BE2C (cell line): ENCODE results near the gene MAGI2.

Experiments
- DNase-seq: peaks from one replicate; pipeline ENCODE4 v3.0.0-alpha.2; 2020
- H3K27me3 ChIP-seq: fragments of 250-450 bp; sonication (Bioruptor Pico); 2 replicates; pipeline ENCODE4 v1.5.1; 2020; ENCODE audit warnings: mild to moderate bottlenecking
- H3K36me3 ChIP-seq: fragments of 250-450 bp; sonication (Bioruptor Pico); 2 replicates; pipeline ENCODE4 v1.5.1; 2020; ENCODE audit warnings: mild to moderate bottlenecking
- H3K4me1 ChIP-seq: fragments of 250-450 bp; sonication (Bioruptor Pico); 2 replicates; pipeline ENCODE4 v1.5.1; 2020
- H3K4me3 ChIP-seq: 2 replicates; pipeline ENCODE4 v1.5.1; 2011; ENCODE audit warnings: low read depth, low read length
- H3K9me3 ChIP-seq: fragments of 250-450 bp; sonication (Bioruptor Pico); 2 replicates; pipeline ENCODE4 v1.5.1; 2020
- CTCF ChIP-seq: IDR thresholded peaks from 2 replicates; pipeline ENCODE4 v1.5.1; 2012; ENCODE audit warnings: mild to moderate bottlenecking, low read depth, low read length

MAGI2 gene

GRCh38 chr7:79464051-79464450 lies 10.6 kb upstream of the MAGI2 start:
- no peak overlapping the region for H3K4me3 ChIP-seq
- H3K36me3 ChIP-seq: no peaks in the 10 kb centered on the region
- no peaks in the 10 kb centered on the region for H3K9me3 ChIP-seq
- no peak for TF ChIP-seq CTCF
- no peak for DNase-seq
- no peaks in the 10 kb centered on the region for H3K27me3 ChIP-seq
- H3K4me1 ChIP-seq: no peaks in the 10 kb centered on the region

GRCh38 chr7:79462390-79462789 lies 8.9 kb upstream of the MAGI2 start:
- DNase-seq: no peak
- no peaks in the 10 kb centered on the region for H3K27me3 ChIP-seq
- no peaks in the 10 kb centered on the region for H3K4me1 ChIP-seq
- no peaks in the 10 kb centered on the region for H3K36me3 ChIP-seq
- TF ChIP-seq CTCF: no peak
- no peaks in the 10 kb centered on the region for H3K9me3 ChIP-seq
- H3K4me3 ChIP-seq: no peak overlapping the region

- no peaks in the 10 kb centered on the region for H3K27me3 ChIP-seq
- DNase-seq: no peak
- H3K9me3 ChIP-seq: no peaks in the 10 kb centered on the region
- no peaks in the 10 kb centered on the region for H3K36me3 ChIP-seq
- no peak for TF ChIP-seq CTCF
- no peaks in the 10 kb centered on the region for H3K4me1 ChIP-seq
- no peak overlapping the region for H3K4me3 ChIP-seq
Measured at GRCh38 chr7:79461660-79462059, 8.2 kb upstream of the MAGI2 start.

GRCh38 chr7:79459381-79459780 lies 5.9 kb upstream of the MAGI2 start:
- H3K4me1 ChIP-seq: no peaks in the 10 kb centered on the region

GRCh38 chr7:79458796-79459195 lies 5.3 kb upstream of the MAGI2 start:
- TF ChIP-seq CTCF: no peak
- no peaks in the 10 kb centered on the region for H3K36me3 ChIP-seq
- no peaks in the 10 kb centered on the region for H3K27me3 ChIP-seq
- no peak for DNase-seq
- no peak overlapping the region for H3K4me3 ChIP-seq
- no peaks in the 10 kb centered on the region for H3K4me1 ChIP-seq
- H3K9me3 ChIP-seq: no peaks in the 10 kb centered on the region

More at GRCh38 chr7:79459381-79459780, 5.9 kb upstream of the MAGI2 start:
- no peak overlapping the region for H3K4me3 ChIP-seq
- H3K36me3 ChIP-seq: no peaks in the 10 kb centered on the region
- TF ChIP-seq CTCF: no peak
- no peaks in the 10 kb centered on the region for H3K9me3 ChIP-seq
- no peak for DNase-seq
- H3K27me3 ChIP-seq: no peaks in the 10 kb centered on the region

- no peak for TF ChIP-seq CTCF
- H3K4me1 ChIP-seq: no peaks in the 10 kb centered on the region
- no peaks in the 10 kb centered on the region for H3K9me3 ChIP-seq
- DNase-seq: no peak
- no peak overlapping the region for H3K4me3 ChIP-seq
- H3K36me3 ChIP-seq: no peaks in the 10 kb centered on the region
- no peaks in the 10 kb centered on the region for H3K27me3 ChIP-seq
Measured at GRCh38 chr7:79455173-79455790, 1.8 kb upstream of the MAGI2 start.
